CD4-positive, CD25-positive, alpha-beta regulatory T cell (primary cell): ENCODE measurements around the gene RELT. TPM values are rescaled to one million over a fixed set of nuclear protein-coding genes. Genes with fewer than 3 reads are reported as not detected.

Experiments used
- ATAC-seq, 2 donors: fragments of 150-1000 bp; cut with Tn5 transposase; one replicate each; pipeline ENCODE4 v1.10.0; 2021; ENCODE audit warnings: low read depth in 2 of 2, moderate number of reproducible peaks in 2 of 2, moderate library complexity in 1 of 2
- DNase-seq, 3 donors: peaks; one replicate each; pipeline versions ENCODE4 v3.0.0 to v3.0.0-alpha.2; 2012 to 2022; ENCODE audit warnings: mixed read lengths in 1 of 3
- H3K27ac ChIP-seq: one replicate; pipeline ENCODE4 v1.7.0; 2013; ENCODE audit warnings: mild to moderate bottlenecking, low read length; ENCODE audit not compliant: insufficient read depth, poor library complexity, severe bottlenecking
- H3K27me3 ChIP-seq: one replicate; pipeline ENCODE4 v1.7.0; 2013; ENCODE audit warnings: low read length; ENCODE audit not compliant: control insufficient read depth, insufficient read depth
- H3K36me3 ChIP-seq: one replicate; pipeline ENCODE4 v1.7.0; 2013; ENCODE audit warnings: mild to moderate bottlenecking, low read length, moderate library complexity; ENCODE audit not compliant: control insufficient read depth, insufficient read depth
- H3K4me1 ChIP-seq: 2 replicates; pipeline ENCODE4 v1.7.0; 2013; ENCODE audit warnings: mild to moderate bottlenecking, low read length; ENCODE audit not compliant: insufficient read depth, control insufficient read depth, poor library complexity, severe bottlenecking
- H3K4me3 ChIP-seq: one replicate; pipeline ENCODE4 v1.7.0; 2013; ENCODE audit warnings: low read depth, mild to moderate bottlenecking, low read length, moderate library complexity
- H3K9me3 ChIP-seq, 2 experiments: 1 replicate in 1 of 2; 2 replicates in 1 of 2; pipeline ENCODE4 v1.7.0; 2013; ENCODE audit warnings: low read length in 2 of 2, mild to moderate bottlenecking in 1 of 2, moderate library complexity in 1 of 2; ENCODE audit not compliant: control insufficient read depth in 2 of 2
- H3K27ac Mint-ChIP-seq, 3 donors: one replicate each; pipeline ENCODE4 v1.8.0; 2020 to 2022; ENCODE audit warnings: mild to moderate bottlenecking in 3 of 3, mixed read lengths in 3 of 3, moderate library complexity in 2 of 3
- H3K27me3 Mint-ChIP-seq: one replicate; pipeline ENCODE4 v1.8.0; 2022; ENCODE audit warnings: mild to moderate bottlenecking, mixed read lengths
- H3K36me3 Mint-ChIP-seq: one replicate; pipeline ENCODE4 v1.8.0; 2020; ENCODE audit warnings: mixed read lengths
- H3K4me1 Mint-ChIP-seq, 4 donors: one replicate each; pipeline ENCODE4 v1.8.0; 2020 to 2022; ENCODE audit warnings: mixed read lengths in 4 of 4, mild to moderate bottlenecking in 1 of 4
- H3K4me3 Mint-ChIP-seq, 4 donors: one replicate each; pipeline ENCODE4 v1.8.0; 2020 to 2022; ENCODE audit warnings: mild to moderate bottlenecking in 4 of 4, mixed read lengths in 4 of 4, moderate library complexity in 3 of 4
- H3K9me3 Mint-ChIP-seq, 7 donors: one replicate each; pipeline ENCODE4 v1.8.0; 2020 to 2022; ENCODE audit warnings: mixed read lengths in 7 of 7, mild to moderate bottlenecking in 3 of 7, moderate library complexity in 2 of 7
- polyA plus RNA-seq, 4 donors: library from polyadenylated mRNA; unstranded; fragments of 300-500 nt; fragmentation: Illumina TruSeq; gene quantifications; one replicate each; pipeline ENCODE4 v1.2.3, GENCODE V29; 2021
- total RNA-seq: library from RNA; stranded (reverse); gene quantifications from one replicate; pipeline ENCODE4 v1.2.3, GENCODE V29; 2022

The RELT gene
- total and polyA plus RNA-seq, 5 donors from 2014 or later: 2.0 to 117 (median 3.3) TPM

DNA sequence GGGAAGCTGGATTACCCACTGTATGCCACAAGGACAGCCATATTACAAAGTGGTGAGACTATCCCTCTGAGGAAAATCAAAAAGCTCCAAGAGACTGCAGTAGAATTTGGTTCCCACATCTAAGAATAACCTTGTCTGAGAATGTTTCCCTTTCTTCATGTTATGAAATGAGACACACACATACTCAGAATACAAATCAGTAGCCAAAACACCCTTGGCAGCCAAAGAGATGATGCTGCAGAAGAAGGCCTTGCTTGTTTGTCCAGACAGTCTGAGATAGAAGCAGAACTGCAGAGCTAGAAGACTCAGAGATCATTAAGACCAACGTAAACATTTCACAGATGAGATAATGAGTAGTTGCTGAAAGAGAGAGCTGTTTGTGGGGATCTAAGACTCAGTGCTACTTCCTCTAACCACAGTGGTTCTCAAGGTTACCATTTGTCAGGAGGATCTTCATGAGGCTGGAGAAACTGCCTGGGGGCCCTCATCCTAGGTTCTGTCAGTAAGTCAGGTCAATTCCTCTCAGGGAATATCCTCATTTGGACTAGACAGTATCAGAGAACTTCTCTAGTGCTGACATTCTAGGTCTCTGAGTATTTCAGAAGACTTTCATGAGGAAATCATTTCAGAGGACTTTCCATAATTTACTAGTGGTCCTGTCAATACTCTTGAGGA, 38.9 kb downstream of the RELT start:
- no peak for ATAC-seq
- Mint-ChIP-seq H3K4me1 (peaks cover 2 to 8% (median 5%) of the 10 kb centered on the region in 4 donors), H3K27me3 (no peaks in the 10 kb centered on the region), H3K4me3 (no peak overlapping the region), H3K27ac (peak overlapping the region in 1 of 3 donors; percentile 17), H3K9me3 (no peaks in the 10 kb centered on the region), H3K36me3 (peaks cover 26% of the 10 kb centered on the region)
- H3K4me3 ChIP-seq: no peak overlapping the region
- H3K36me3 ChIP-seq: peaks cover 7% of the 10 kb centered on the region
- no peaks in the 10 kb centered on the region for H3K9me3 ChIP-seq
- no peaks in the 10 kb centered on the region for H3K27me3 ChIP-seq
- DNase-seq: peak in 1 of 3 donors; percentile 12
- no peak overlapping the region for H3K27ac ChIP-seq
- H3K4me1 ChIP-seq: no peaks in the 10 kb centered on the region

DNA sequence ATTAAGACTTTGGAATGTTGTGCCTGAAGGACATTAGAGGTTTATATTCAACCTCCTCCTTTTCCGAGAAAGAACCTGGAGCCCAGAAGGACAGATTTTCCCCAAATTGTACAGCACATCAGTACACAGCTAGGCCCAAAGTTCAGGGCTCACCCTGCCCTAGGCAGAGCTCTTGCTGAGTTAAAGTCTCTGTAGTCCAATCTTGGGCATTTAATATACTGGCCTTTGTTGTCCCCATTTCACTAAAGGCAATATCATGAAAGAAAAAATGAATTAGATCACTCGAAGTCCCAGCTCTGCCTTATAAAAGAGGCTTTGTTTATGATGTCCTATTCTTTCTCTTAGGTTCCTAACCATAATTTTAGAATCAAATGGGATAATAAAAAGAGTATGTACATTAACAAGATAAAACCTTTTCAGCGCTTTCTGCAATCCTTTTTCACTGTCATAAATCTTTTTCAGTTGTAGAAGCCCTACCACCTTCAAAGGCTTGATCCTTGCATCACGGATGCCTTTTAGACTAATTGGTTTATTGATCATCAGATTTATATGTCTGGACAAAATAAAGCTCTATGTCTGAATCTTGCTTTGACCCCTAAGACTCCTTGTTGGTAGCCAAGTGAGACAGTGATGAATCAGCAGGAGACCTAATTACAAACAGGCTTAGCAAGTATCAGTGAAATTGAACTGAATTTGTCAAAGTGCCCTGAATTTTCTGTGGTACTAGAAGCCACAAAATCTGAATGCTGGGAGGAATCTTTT, 39.8 kb downstream of the RELT start:
- no peak for DNase-seq
- H3K27me3 Mint-ChIP-seq: no peaks in the 10 kb centered on the region
- peaks cover 2 to 8% (median 5%) of the 10 kb centered on the region in 4 donors for H3K4me1 Mint-ChIP-seq
- Histone ChIP-seq H3K4me1 (no peaks in the 10 kb centered on the region), H3K9me3 (no peaks in the 10 kb centered on the region), H3K27me3 (no peaks in the 10 kb centered on the region), H3K27ac (no peak overlapping the region), H3K4me3 (no peak overlapping the region), H3K36me3 (peaks cover 7% of the 10 kb centered on the region)
- H3K9me3 Mint-ChIP-seq: no peaks in the 10 kb centered on the region
- no peak overlapping the region for H3K4me3 Mint-ChIP-seq
- H3K27ac Mint-ChIP-seq: no peak overlapping the region
- no peak for ATAC-seq
- H3K36me3 Mint-ChIP-seq: peaks cover 25% of the 10 kb centered on the region

DNA sequence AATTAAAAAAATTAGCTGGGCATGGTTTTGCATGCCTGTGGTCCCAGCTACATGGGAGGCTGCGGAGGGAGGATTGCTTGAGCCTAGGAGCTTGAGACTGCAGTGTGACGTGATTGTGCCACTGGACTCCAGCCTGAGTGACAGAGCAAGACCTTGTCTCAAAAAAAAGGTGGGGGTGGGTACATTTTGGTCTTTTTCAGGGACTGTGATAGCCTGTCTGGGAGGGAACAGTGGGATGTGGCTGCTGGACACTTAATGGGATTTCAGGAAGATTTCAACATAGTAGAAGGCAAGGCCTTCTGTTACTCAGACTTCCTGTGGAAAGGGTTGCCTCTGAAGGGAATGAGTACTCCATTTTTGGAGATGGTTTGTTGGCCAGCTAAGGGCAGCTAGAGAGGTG, 40.6 kb downstream of the RELT start:
- ATAC-seq (no peak), DNase-seq (no peak)
- Mint-ChIP-seq H3K36me3 (peaks cover 23% of the 10 kb centered on the region), H3K27me3 (no peaks in the 10 kb centered on the region), H3K9me3 (no peaks in the 10 kb centered on the region), H3K4me3 (no peak overlapping the region), H3K4me1 (peaks cover 2 to 8% (median 5%) of the 10 kb centered on the region in 4 donors), H3K27ac (no peak overlapping the region)
- peaks cover 7% of the 10 kb centered on the region for H3K36me3 ChIP-seq
- no peaks in the 10 kb centered on the region for H3K27me3 ChIP-seq
- H3K4me3 ChIP-seq: no peak overlapping the region
- no peaks in the 10 kb centered on the region for H3K4me1 ChIP-seq
- H3K27ac ChIP-seq: no peak overlapping the region
- no peaks in the 10 kb centered on the region for H3K9me3 ChIP-seq

DNA sequence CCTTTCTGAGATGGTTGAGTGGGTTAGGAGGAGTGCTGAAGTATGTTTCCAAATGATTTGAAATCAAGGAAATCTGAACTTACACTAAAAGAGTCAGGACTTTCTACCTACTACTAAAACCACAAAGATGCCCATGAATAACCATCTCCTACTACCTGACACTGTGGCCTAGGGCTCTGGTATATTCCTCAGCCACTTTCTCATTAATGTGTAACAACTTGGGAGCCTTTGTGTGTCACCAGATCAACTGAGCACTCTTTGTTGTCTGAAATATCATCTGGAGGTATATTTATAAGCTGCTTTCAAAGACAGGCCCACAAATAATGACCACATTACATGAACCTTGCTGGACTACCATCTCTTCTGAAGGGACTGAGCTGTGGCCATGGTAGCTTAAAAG, 43.9 kb downstream of the RELT start:
- peaks cover 18% of the 10 kb centered on the region for H3K36me3 Mint-ChIP-seq

GRCh38 chr11:73422886-73423285, 46.7 kb downstream of the RELT start:
- no peaks in the 10 kb centered on the region for H3K4me1 ChIP-seq
- peak overlapping the region in 1 of 3 donors; percentile 31 for H3K27ac Mint-ChIP-seq
- H3K4me3 Mint-ChIP-seq: no peak overlapping the region
- ATAC-seq (no peak), DNase-seq (no peak)
- H3K4me1 Mint-ChIP-seq: peaks cover 0 to 5% (median under 1%) of the 10 kb centered on the region in 4 donors
- H3K9me3 ChIP-seq: no peaks in the 10 kb centered on the region
- no peaks in the 10 kb centered on the region for H3K9me3 Mint-ChIP-seq
- H3K36me3 ChIP-seq: peaks cover 7% of the 10 kb centered on the region
- H3K27me3 Mint-ChIP-seq: no peaks in the 10 kb centered on the region
- no peaks in the 10 kb centered on the region for H3K27me3 ChIP-seq
- H3K27ac ChIP-seq: no peak overlapping the region
- H3K36me3 Mint-ChIP-seq: peaks cover 12% of the 10 kb centered on the region
- H3K4me3 ChIP-seq: no peak overlapping the region

More for the DNA sequence above, 43.9 kb downstream of the RELT start:
- Mint-ChIP-seq H3K4me1 (peaks cover 0 to 6% (median under 1%) of the 10 kb centered on the region in 4 donors), H3K9me3 (no peaks in the 10 kb centered on the region), H3K27ac (no peak overlapping the region), H3K27me3 (no peaks in the 10 kb centered on the region), H3K4me3 (no peak overlapping the region)
- Histone ChIP-seq H3K36me3 (peaks cover 7% of the 10 kb centered on the region), H3K27ac (no peak overlapping the region), H3K9me3 (no peaks in the 10 kb centered on the region), H3K4me3 (no peak overlapping the region), H3K4me1 (no peaks in the 10 kb centered on the region), H3K27me3 (no peaks in the 10 kb centered on the region)
- ATAC-seq: no peak
- no peak for DNase-seq

GRCh38 chr11:73423506-73423905, 47.3 kb downstream of the RELT start:
- Mint-ChIP-seq H3K9me3 (no peaks in the 10 kb centered on the region), H3K4me1 (peaks cover 0 to 8% (median 3%) of the 10 kb centered on the region in 4 donors), H3K36me3 (peaks cover 11% of the 10 kb centered on the region), H3K27ac (peak overlapping the region in 1 of 3 donors; percentile 31), H3K27me3 (no peaks in the 10 kb centered on the region), H3K4me3 (no peak overlapping the region)
- H3K36me3 ChIP-seq: peaks cover under 1% of the 10 kb centered on the region
- no peaks in the 10 kb centered on the region for H3K9me3 ChIP-seq
- H3K27ac ChIP-seq: no peak overlapping the region
- no peak overlapping the region for H3K4me3 ChIP-seq
- DNase-seq (no peak), ATAC-seq (no peak)
- H3K27me3 ChIP-seq: no peaks in the 10 kb centered on the region
- H3K4me1 ChIP-seq: no peaks in the 10 kb centered on the region

DNA sequence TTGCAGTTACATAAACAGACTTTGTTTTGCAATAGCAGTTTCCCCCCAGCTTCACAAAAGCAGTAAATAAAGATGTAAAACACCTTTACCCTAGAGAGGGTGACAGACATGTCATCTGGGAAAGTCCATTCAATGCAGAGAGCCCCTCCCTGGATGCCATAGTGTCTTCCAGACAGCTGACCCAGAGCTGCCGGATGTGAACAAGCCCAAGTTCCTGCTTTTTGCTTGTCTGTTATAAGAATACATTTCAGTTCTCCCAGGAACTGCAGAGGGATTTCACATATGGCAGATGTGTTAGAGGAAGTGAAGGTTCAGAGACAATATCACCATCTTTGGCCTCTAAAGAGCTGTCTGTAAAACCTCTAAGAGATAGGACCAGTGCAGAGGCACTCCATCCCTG, 48.9 kb downstream of the RELT start:
- Mint-ChIP-seq H3K4me1 (peaks cover 0 to 8% (median 3%) of the 10 kb centered on the region in 4 donors), H3K4me3 (no peak overlapping the region), H3K9me3 (no peaks in the 10 kb centered on the region), H3K36me3 (peaks cover 20% of the 10 kb centered on the region), H3K27me3 (no peaks in the 10 kb centered on the region), H3K27ac (peak overlapping the region in 1 of 3 donors; percentile 64)
- no peaks in the 10 kb centered on the region for H3K36me3 ChIP-seq
- H3K4me1 ChIP-seq: no peaks in the 10 kb centered on the region
- no peak overlapping the region for H3K27ac ChIP-seq
- H3K4me3 ChIP-seq: no peak overlapping the region
- DNase-seq (no peak), ATAC-seq (no peak)
- no peaks in the 10 kb centered on the region for H3K27me3 ChIP-seq
- H3K9me3 ChIP-seq: no peaks in the 10 kb centered on the region
